ENCODE data around the gene DNASE1L3. TPM values are rescaled to one million over a fixed set of nuclear protein-coding genes. Genes with fewer than 3 reads are reported as not detected.
A peak's percentile ranks its signal among the peaks of the same experiment; 100 is the strongest.

DNASE1L3 gene
- total and polyA plus RNA-seq, 2 donors (not counting 3 experiments of a cell fraction or from before 2014, with no cell fraction given), result 0.95 to 1.3 TPM

- H3K9me3 ChIP-seq (replicated peaks; ENCODE audit: control insufficient read depth, insufficient read depth, low read length), result no peaks in the 10 kb centered on the region
- ChIA-PET CTCF (interaction anchor here (0.6 to 6.6 kb wide), 28 partner anchors 10 to 424 kb away, joined by 3 to 80 read pairs (median 5); partner anchors contain the start of genes DNASE1L3, HTD2 and RPP14), POLR2A (interaction anchor here (0.6 kb wide), 1 partner anchor 981 kb away, joined by 6 read pairs; no protein-coding TSS in a partner anchor)
- intact Hi-C loops (cut with micrococcal nuclease) (loop anchor here (2.0 to 5.0 kb wide), 2 partner anchors 39 to 226 kb away; no protein-coding TSS in a partner anchor), dilution Hi-C loops (cut with MboI; ENCODE audit: extremely low pct_ligation_motif_present, low sequenced_read_pairs) (no loop called here)
- DNase-seq (ENCODE audit: low read depth, low spot score) (peak; percentile 79), FAIRE-seq (peak; percentile 67)
- H3K4me1 ChIP-seq (ENCODE audit: control insufficient read depth, extremely low read depth, insufficient read depth, low read length), result peaks cover 34% of the 10 kb centered on the region
- no peaks in the 10 kb centered on the region for H3K36me3 ChIP-seq (ENCODE audit: control insufficient read depth in 2 of 2, extremely low read depth in 1 of 2, insufficient read depth in 2 of 2, low read length in 2 of 2)
- H2AFZ ChIP-seq (ENCODE audit: low read depth, low read length), result peak overlapping the region; percentile 60
- H3K27me3 ChIP-seq (ENCODE audit: control insufficient read depth in 2 of 2, insufficient read depth in 2 of 2, low read length in 2 of 2), result no peaks in the 10 kb centered on the region
- TF ChIP-seq POLR2AphosphoS5 (IDR thresholded peaks at IDR 0.05; ENCODE audit: insufficient read depth, low read depth, low read length) (peak; percentile 69), FOS (IDR thresholded peaks at IDR 0.05; ENCODE audit: borderline replicate concordance, insufficient read depth, low read length) (no peak), MAX (IDR thresholded peaks at IDR 0.05; ENCODE audit: insufficient read depth, insufficient read length) (no peak), GATA2 (IDR thresholded peaks at IDR 0.05; ENCODE audit: insufficient read depth, insufficient read length, low read depth, low read length) (no peak), CTCF (IDR thresholded peaks at IDR 0.05; ENCODE audit: extremely low read depth in 1 of 2, insufficient read depth in 1 of 2, low read depth in 1 of 2, low read length in 2 of 2) (peak; percentile 89 to 97), POLR2A (IDR thresholded peaks at IDR 0.05; ENCODE audit: low read depth, low read length) (peak; percentile 36)
- H3K9ac ChIP-seq (replicated peaks; ENCODE audit: extremely low read depth, insufficient read depth, low read length), result peak overlapping the region; percentile 26
- H3K4me3 ChIP-seq (replicated peaks in 1 of 3; ENCODE audit: insufficient read depth in 1 of 3, low read depth in 1 of 3, low read length in 3 of 3), result peak overlapping the region in 2 of 3 experiments; percentile 8 to 22
- no peaks in the 10 kb centered on the region for H4K20me1 ChIP-seq (replicated peaks; ENCODE audit: control insufficient read depth, extremely low read depth, insufficient read depth, low read length)
- peak overlapping the region; percentile 31 for H3K4me2 ChIP-seq (ENCODE audit: insufficient read depth, low read length)
- no peak overlapping the region for H3K27ac ChIP-seq (ENCODE audit: insufficient read depth, low read depth, low read length)
- H3K79me2 ChIP-seq (ENCODE audit: control insufficient read depth, insufficient read depth, low read length), result no peaks in the 10 kb centered on the region
- no TSS peak for BruUV-seq (replicated peaks)
- H3K9me1 ChIP-seq (replicated peaks; ENCODE audit: control insufficient read depth, extremely low read depth, insufficient read depth, low read length), result no peaks in the 10 kb centered on the region
These were observed 32.8 kb downstream of the DNASE1L3 start for GRCh38 chr3:58177747-58178527.

All from endothelial cell of umbilical vein (primary cell).